Trophoblast cell (in vitro differentiated cells and primary cell): Measurements from ENCODE around the gene HECW1.
"Not testable (repeated sequence)": the region's sequence is repeated elsewhere in the genome, so short reads cannot be mapped to it uniquely, and the experiment has no call there.

Source experiments
- DNase-seq, 2 donors: peaks; one replicate each; pipeline ENCODE4 v3.0.0-alpha.2; 2016
- H2AFZ ChIP-seq: 2 replicates; pipeline ENCODE4 v1.6.1; 2013; ENCODE audit warnings: low read length, moderate library complexity, mild to moderate bottlenecking; ENCODE audit not compliant: insufficient read depth, poor library complexity
- H2AK5ac ChIP-seq: 2 replicates; pipeline ENCODE4 v1.6.1; 2013; ENCODE audit warnings: mild to moderate bottlenecking, low read length
- H2BK120ac ChIP-seq: 2 replicates; pipeline ENCODE4 v1.6.1; 2013; ENCODE audit warnings: low read length, mild to moderate bottlenecking, moderate library complexity; ENCODE audit not compliant: insufficient read depth, poor library complexity
- H2BK12ac ChIP-seq: 2 replicates; pipeline ENCODE4 v1.6.1; 2013; ENCODE audit warnings: mild to moderate bottlenecking, low read length, moderate library complexity
- H2BK5ac ChIP-seq: 2 replicates; pipeline ENCODE4 v1.6.1; 2013; ENCODE audit warnings: low read length, low read depth, moderate library complexity, mild to moderate bottlenecking; ENCODE audit not compliant: poor library complexity
- H3K14ac ChIP-seq: 2 replicates; pipeline ENCODE4 v1.6.1; 2013; ENCODE audit warnings: mild to moderate bottlenecking, low read length
- H3K18ac ChIP-seq: 2 replicates; pipeline ENCODE4 v1.6.1; 2013; ENCODE audit warnings: mild to moderate bottlenecking, low read length
- H3K23ac ChIP-seq: 2 replicates; pipeline ENCODE4 v1.6.1; 2013; ENCODE audit warnings: low read length
- H3K27ac ChIP-seq: 2 replicates; pipeline ENCODE4 v1.5.1; 2013; ENCODE audit warnings: low read depth, mild to moderate bottlenecking, inconsistent platforms, low read length, moderate library complexity
- H3K27me3 ChIP-seq: 2 replicates; pipeline ENCODE4 v1.6.1; 2013; ENCODE audit warnings: inconsistent platforms, mild to moderate bottlenecking, low read length, moderate library complexity; ENCODE audit not compliant: insufficient read depth
- H3K36me3 ChIP-seq, 2 experiments: 1 replicate in 1 of 2; 2 replicates in 1 of 2; pipeline ENCODE4 v1.6.1; 2013; ENCODE audit warnings: low read length in 2 of 2, mild to moderate bottlenecking in 2 of 2, moderate library complexity in 1 of 2; ENCODE audit not compliant: insufficient read depth in 2 of 2, control insufficient read depth in 1 of 2
- H3K4ac ChIP-seq: 2 replicates; pipeline ENCODE4 v1.6.1; 2013; ENCODE audit warnings: low read depth, mild to moderate bottlenecking, low read length, moderate library complexity
- H3K4me1 ChIP-seq, 2 experiments: 1 replicate in 1 of 2; 2 replicates in 1 of 2; pipeline ENCODE4 v1.6.1; 2013; ENCODE audit warnings: low read length in 2 of 2, mild to moderate bottlenecking in 2 of 2, moderate library complexity in 1 of 2; ENCODE audit not compliant: insufficient read depth in 2 of 2, control insufficient read depth in 1 of 2
- H3K4me2 ChIP-seq: 2 replicates; pipeline ENCODE4 v1.6.1; 2013; ENCODE audit warnings: inconsistent platforms, mild to moderate bottlenecking, low read length, moderate library complexity
- H3K4me3 ChIP-seq: 2 replicates; pipeline ENCODE4 v1.5.1; 2013; ENCODE audit warnings: mild to moderate bottlenecking, low read depth, low read length, inconsistent platforms
- H3K79me1 ChIP-seq: one replicate; pipeline ENCODE4 v1.6.1; 2013; ENCODE audit warnings: low read length
- H3K79me2 ChIP-seq: 2 replicates; pipeline ENCODE4 v1.6.1; 2013; ENCODE audit warnings: low read length, mild to moderate bottlenecking; ENCODE audit not compliant: control insufficient read depth, insufficient read depth, poor library complexity
- H3K9ac ChIP-seq: 2 replicates; pipeline ENCODE4 v1.6.1; 2013; ENCODE audit warnings: mild to moderate bottlenecking, low read length
- H3K9me3 ChIP-seq: 2 replicates; pipeline ENCODE4 v1.6.1; 2013; ENCODE audit warnings: low read depth, mild to moderate bottlenecking, control low read depth, inconsistent platforms, low read length; ENCODE audit not compliant: insufficient read depth
- H4K12ac ChIP-seq: 2 replicates; pipeline ENCODE4 v1.6.1; 2013; ENCODE audit warnings: low read depth, mild to moderate bottlenecking, low read length, moderate library complexity
- H4K8ac ChIP-seq: 2 replicates; pipeline ENCODE4 v1.6.1; 2013; ENCODE audit warnings: low read depth, mild to moderate bottlenecking, low read length, moderate library complexity
- H4K91ac ChIP-seq: one replicate; pipeline ENCODE4 v1.6.1; 2013; ENCODE audit warnings: low read depth, mild to moderate bottlenecking, low read length, moderate library complexity
- WGBS: extraction: QIAGEN DNeasy Blood & Tissue Kit; methylation state at CpG from one replicate; pipeline ENCODE4 v1.1.7; 2013; ENCODE audit warnings: missing lambda C conversion rate; ENCODE audit not compliant: insufficient read length, insufficient coverage; ENCODE audit errors: extremely low coverage; 5-methylcytosine and 5-hydroxymethylcytosine counted together

Gene HECW1

DNA sequence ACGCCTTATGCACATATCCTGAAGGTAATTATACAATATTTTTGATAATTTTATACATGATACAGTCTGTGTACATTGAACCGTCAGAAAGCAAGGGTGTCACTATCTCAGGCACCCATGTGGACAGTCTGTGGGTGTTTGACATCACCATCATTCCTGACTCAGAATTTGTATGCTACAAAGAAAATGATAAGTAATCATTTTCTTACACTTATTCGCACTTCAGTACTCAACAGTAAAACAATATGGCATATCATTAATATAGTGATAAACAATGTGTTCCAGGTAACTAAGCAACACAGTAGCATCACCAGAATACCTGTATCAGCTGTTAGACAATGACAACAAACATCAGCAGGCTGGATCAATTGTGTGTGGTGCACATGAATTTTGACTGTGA is 17.9 kb downstream of the HECW1 start:
- Histone ChIP-seq H2AFZ (no peak overlapping the region), H3K36me3 (no peaks in the 10 kb centered on the region), H3K79me2 (no peaks in the 10 kb centered on the region), H2BK120ac (no peak overlapping the region), H3K27ac (no peak overlapping the region), H2AK5ac (no peak overlapping the region), H3K4me2 (no peak overlapping the region), H3K79me1 (no peaks in the 10 kb centered on the region), H3K23ac (no peak overlapping the region), H3K4me1 (no peaks in the 10 kb centered on the region), H3K9me3 (no peaks in the 10 kb centered on the region), H3K4ac (no peak overlapping the region), H2BK12ac (no peak overlapping the region), H2BK5ac (no peak overlapping the region), H4K91ac (no peak overlapping the region), H3K9ac (no peak overlapping the region), H3K27me3 (no peaks in the 10 kb centered on the region), H3K18ac (no peak overlapping the region), H3K14ac (no peak overlapping the region), H4K8ac (no peak overlapping the region), H4K12ac (no peak overlapping the region), H3K4me3 (no peak overlapping the region)
- DNase-seq: no peak
- no CpG with 5 or more reads among the region's 3 CpGs for WGBS

DNA sequence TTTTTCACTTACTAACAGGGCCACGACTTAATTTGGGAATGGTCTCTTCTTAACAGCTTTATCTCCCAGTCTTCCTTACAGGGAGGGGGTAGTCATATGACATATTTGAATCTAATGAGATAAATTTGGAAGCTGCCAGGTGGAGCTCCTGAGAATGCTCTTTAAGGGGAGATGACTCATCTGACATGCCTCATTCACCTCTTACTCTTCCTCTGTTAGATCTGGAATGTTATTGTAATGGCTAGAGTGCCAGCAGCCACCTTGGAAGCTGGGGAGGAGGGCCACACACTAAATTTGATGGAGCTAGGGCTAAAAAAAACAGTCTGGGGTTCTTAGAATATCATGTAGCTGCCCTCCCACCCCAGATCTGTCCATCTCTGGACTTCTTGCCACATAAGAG is 22.7 kb downstream of the HECW1 start:
- H3K14ac ChIP-seq: no peak overlapping the region
- DNase-seq: peak; percentile 52 to 85
- H3K79me1 ChIP-seq: peaks cover 2% of the 10 kb centered on the region
- H3K4ac ChIP-seq: no peak overlapping the region
- no peaks in the 10 kb centered on the region for H3K27me3 ChIP-seq
- no peak overlapping the region for H2BK12ac ChIP-seq
- no peak overlapping the region for H3K23ac ChIP-seq
- WGBS: no CpG with 5 or more reads among the region's 1 CpG
- H3K4me3 ChIP-seq: no peak overlapping the region
- H2AK5ac ChIP-seq: no peak overlapping the region
- no peaks in the 10 kb centered on the region for H3K36me3 ChIP-seq
- H3K9ac ChIP-seq: no peak overlapping the region
- peaks cover 4 to 7% of the 10 kb centered on the region in 2 experiments for H3K4me1 ChIP-seq
- no peak overlapping the region for H3K18ac ChIP-seq
- no peak overlapping the region for H2BK5ac ChIP-seq
- H4K8ac ChIP-seq: no peak overlapping the region
- H2BK120ac ChIP-seq: no peak overlapping the region
- no peak overlapping the region for H4K91ac ChIP-seq
- H4K12ac ChIP-seq: no peak overlapping the region
- H2AFZ ChIP-seq: no peak overlapping the region
- H3K4me2 ChIP-seq: no peak overlapping the region
- H3K79me2 ChIP-seq: no peaks in the 10 kb centered on the region
- H3K9me3 ChIP-seq: no peaks in the 10 kb centered on the region
- no peak overlapping the region for H3K27ac ChIP-seq

DNA sequence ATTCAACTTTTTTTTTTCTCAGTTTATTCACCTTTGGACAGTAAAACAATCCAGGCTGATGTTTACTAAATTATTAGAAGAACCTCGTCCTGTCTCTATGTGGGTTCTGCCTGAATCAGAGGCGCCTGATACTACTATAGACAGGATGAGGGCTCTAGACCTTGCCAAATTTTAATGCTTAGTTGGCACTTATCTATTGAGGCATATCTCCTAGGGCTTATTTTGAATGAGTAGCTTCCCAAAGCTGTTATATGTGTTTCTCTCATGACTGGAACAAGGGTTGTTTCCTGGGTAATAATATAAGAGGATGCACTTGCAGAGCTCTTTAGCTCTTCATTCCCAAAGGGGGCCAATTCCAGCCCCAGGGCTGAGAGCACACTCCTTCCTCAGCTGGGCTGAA is 23.6 kb downstream of the HECW1 start:
- no peaks in the 10 kb centered on the region for H3K27me3 ChIP-seq
- no peak overlapping the region for H4K12ac ChIP-seq
- no peak overlapping the region for H3K14ac ChIP-seq
- no peak overlapping the region for H3K27ac ChIP-seq
- DNase-seq: no peak
- H2BK120ac ChIP-seq: no peak overlapping the region
- H2AK5ac ChIP-seq: no peak overlapping the region
- no peak overlapping the region for H3K4ac ChIP-seq
- H2BK12ac ChIP-seq: no peak overlapping the region
- H4K91ac ChIP-seq: no peak overlapping the region
- H2AFZ ChIP-seq: no peak overlapping the region
- H3K4me1 ChIP-seq: peaks cover 4 to 7% of the 10 kb centered on the region in 2 experiments
- H3K23ac ChIP-seq: no peak overlapping the region
- no peak overlapping the region for H3K18ac ChIP-seq
- no peak overlapping the region for H2BK5ac ChIP-seq
- no peaks in the 10 kb centered on the region for H3K9me3 ChIP-seq
- WGBS: no CpG with 5 or more reads among the region's 2 CpGs
- H3K9ac ChIP-seq: no peak overlapping the region
- H3K4me2 ChIP-seq: no peak overlapping the region
- no peak overlapping the region for H4K8ac ChIP-seq
- no peaks in the 10 kb centered on the region for H3K36me3 ChIP-seq
- H3K79me2 ChIP-seq: no peaks in the 10 kb centered on the region
- no peak overlapping the region for H3K4me3 ChIP-seq
- peaks cover 2% of the 10 kb centered on the region for H3K79me1 ChIP-seq

DNA sequence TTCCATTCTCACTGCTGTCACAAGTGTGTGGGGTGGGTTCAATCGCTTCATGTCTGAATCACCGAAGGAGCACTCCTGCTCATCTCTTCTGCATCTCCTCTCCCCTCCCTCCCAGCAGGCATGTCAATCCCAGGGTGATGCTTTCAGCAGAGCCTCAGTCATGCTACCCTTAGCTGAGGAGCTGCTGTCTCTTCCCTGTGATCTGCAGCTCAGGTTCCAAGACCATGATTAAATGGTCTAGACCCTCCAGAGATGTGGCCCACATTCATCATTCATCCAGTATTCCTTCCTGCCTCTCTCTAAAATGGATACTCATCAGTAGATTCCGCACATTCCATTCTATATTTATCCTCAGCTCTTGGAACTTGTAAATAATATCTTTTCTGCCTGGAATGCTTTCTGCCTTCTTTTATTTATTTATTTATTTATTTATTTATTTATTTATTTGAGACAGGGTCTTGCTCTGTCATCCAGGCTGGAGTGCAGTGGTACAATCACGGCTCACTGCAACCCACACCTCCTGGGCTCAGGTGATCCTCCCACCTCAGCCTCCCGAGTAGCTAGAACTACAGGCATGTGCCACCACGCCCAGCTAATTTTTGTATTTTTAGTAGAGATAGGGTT is 24.8 kb downstream of the HECW1 start:
- H3K27ac ChIP-seq, H3K23ac ChIP-seq, H3K9ac ChIP-seq, H2AFZ ChIP-seq, H4K91ac ChIP-seq, H3K27me3 ChIP-seq, H3K9me3 ChIP-seq, H3K18ac ChIP-seq, H3K4me2 ChIP-seq, H4K8ac ChIP-seq, H3K36me3 ChIP-seq, H3K79me2 ChIP-seq, H2AK5ac ChIP-seq, H2BK120ac ChIP-seq, H2BK12ac ChIP-seq, H3K79me1 ChIP-seq, H3K4me3 ChIP-seq, H4K12ac ChIP-seq, H2BK5ac ChIP-seq, H3K4ac ChIP-seq, H3K14ac ChIP-seq, H3K4me1 ChIP-seq: not testable (repeated sequence)
- WGBS: no CpG with 5 or more reads among the region's 6 CpGs
- peak; percentile 50 to 51 for DNase-seq
